ENCODE data around the gene ZNF688.

DNA sequence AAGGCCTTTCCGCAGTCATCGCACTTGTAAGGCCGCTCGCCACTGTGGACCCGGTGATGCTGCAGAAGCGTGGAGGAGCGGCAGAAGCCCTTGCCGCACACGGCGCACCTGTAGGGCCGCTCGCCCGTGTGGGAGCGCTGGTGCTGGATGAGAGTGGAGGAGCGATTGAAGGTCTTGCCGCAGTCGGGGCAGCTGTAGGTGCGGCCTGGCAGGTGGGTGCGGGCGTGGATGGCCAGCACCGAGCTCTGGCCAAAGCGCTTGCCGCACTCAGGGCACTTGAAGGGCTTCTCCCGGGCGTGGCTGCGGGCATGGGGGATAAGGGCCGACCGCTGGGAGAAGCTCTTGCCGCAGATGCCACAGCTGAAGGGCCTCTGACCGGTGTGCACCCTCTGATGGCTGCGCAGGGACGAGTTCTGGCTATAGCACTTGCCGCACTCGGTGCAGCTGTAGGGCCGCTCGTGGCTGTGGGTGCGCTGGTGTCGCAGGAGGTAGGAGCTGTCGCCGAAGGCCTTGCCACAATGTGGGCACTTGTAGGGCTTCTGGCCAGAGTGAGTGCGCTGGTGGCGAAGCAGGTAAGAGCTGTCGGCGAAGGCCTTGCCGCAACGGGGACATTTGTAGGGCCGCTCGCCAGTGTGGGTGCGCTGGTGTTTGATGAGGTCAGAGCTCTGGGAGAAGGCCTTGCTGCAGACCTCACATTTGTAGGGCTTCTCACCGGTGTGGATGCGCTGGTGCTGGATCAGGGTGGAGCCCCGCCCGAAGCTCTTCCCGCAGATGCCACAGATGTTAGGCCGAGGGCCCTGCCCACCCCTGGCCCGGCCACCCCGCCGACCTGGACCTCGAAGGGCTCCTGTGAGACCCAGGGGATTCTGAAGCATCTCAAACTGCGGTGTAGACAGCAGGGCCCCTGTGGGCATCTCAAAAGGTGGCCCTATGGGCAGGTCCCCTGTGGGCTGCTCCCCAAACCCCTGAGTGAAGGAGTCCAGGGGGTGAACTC lies 46.6 kb downstream of the ZNF688 start:
- TF ChIP-seq CTCF (IDR thresholded peaks at IDR 0.05), result no peak
- TF ChIP-seq POLR2A (IDR thresholded peaks at IDR 0.05), result no peak
- TF ChIP-seq POLR2AphosphoS5 (IDR thresholded peaks at IDR 0.05), result no peak
- TF ChIP-seq EP300 (IDR thresholded peaks at IDR 0.05), result no peak

Measured in suprapubic skin (tissue), 4 donors.